Kidney epithelial cell (primary cell): ENCODE measurements around the gene TACR1. TPM values are rescaled to one million over a fixed set of nuclear protein-coding genes. Genes with fewer than 3 reads are reported as not detected.

ENCODE experiments used
- DNase-seq: peaks from one replicate; pipeline ENCODE4 v3.0.0-alpha.2; 2010; ENCODE audit warnings: low read depth
- H3K27me3 ChIP-seq: 2 replicates; pipeline ENCODE4 v1.6.0; 2011; ENCODE audit warnings: low read length; ENCODE audit not compliant: control insufficient read depth, insufficient read depth
- H3K36me3 ChIP-seq: 2 replicates; pipeline ENCODE4 v1.5.1; 2011; ENCODE audit warnings: low read length; ENCODE audit not compliant: control insufficient read depth, insufficient read depth
- H3K4me3 ChIP-seq: 2 replicates; pipeline ENCODE4 v1.5.1; 2011; ENCODE audit warnings: low read depth, mild to moderate bottlenecking, control low read depth, low read length
- total RNA-seq: library from RNA; depleted of rRNA; stranded (reverse); fragments of >200 nt; gene quantifications from 2 replicates; pipeline ENCODE4 v1.2.3, GENCODE V29; 2015
- TF ChIP-seq, protein P1 (sequence below): IDR thresholded peaks from 2 replicates; pipeline ENCODE4 v1.5.1; 2011; ENCODE audit warnings: mild to moderate bottlenecking, moderate library complexity, low read length, control low read depth, inconsistent platforms; ENCODE audit not compliant: insufficient read depth, poor library complexity, severe bottlenecking

Gene TACR1
- total RNA-seq, 1 donor from 2014 or later: not detected

DNA sequence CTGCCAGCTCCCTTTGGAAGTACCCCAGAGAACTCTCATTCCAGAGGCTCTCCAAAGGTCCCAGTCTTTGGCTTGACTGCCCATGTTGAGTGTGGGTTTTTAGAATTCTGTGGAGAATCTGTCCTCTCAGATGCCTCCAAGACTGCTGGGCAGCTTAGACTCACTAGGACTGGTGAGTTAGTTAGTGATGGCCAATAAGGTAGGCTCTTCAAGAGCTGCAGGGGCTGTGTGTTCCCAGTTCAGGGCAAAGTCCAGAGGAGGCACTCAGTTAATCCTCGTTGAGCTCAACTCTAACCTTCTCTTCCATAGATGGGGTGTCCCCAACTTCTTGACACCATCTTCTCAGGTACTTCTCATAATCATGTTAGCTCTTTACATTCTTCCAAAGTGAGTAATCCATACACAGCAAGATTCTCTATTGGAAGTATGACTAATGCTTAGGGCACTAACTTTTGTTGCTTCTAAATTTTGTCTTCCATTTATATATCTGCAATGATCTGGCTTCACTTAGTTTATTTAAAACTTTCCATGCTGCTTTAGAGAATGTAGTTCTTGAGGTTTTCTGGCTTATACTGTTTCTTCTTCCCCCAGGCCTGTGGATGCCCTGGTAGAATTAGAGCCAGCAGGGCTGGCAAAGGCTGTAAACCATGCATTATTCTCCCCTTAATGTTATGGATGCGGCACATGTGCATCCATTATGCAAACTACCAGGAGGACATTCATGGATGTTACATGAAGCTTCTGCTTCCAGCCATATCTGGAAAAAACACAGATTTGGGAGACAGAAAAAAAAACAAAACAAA is 151.9 kb downstream of the TACR1 start:
- TF ChIP-seq, protein P1, sequence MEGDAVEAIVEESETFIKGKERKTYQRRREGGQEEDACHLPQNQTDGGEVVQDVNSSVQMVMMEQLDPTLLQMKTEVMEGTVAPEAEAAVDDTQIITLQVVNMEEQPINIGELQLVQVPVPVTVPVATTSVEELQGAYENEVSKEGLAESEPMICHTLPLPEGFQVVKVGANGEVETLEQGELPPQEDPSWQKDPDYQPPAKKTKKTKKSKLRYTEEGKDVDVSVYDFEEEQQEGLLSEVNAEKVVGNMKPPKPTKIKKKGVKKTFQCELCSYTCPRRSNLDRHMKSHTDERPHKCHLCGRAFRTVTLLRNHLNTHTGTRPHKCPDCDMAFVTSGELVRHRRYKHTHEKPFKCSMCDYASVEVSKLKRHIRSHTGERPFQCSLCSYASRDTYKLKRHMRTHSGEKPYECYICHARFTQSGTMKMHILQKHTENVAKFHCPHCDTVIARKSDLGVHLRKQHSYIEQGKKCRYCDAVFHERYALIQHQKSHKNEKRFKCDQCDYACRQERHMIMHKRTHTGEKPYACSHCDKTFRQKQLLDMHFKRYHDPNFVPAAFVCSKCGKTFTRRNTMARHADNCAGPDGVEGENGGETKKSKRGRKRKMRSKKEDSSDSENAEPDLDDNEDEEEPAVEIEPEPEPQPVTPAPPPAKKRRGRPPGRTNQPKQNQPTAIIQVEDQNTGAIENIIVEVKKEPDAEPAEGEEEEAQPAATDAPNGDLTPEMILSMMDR: no peak
- H3K36me3 ChIP-seq: no peaks in the 10 kb centered on the region
- H3K4me3 ChIP-seq: no peak overlapping the region
- no peaks in the 10 kb centered on the region for H3K27me3 ChIP-seq
- no peak for DNase-seq

DNA sequence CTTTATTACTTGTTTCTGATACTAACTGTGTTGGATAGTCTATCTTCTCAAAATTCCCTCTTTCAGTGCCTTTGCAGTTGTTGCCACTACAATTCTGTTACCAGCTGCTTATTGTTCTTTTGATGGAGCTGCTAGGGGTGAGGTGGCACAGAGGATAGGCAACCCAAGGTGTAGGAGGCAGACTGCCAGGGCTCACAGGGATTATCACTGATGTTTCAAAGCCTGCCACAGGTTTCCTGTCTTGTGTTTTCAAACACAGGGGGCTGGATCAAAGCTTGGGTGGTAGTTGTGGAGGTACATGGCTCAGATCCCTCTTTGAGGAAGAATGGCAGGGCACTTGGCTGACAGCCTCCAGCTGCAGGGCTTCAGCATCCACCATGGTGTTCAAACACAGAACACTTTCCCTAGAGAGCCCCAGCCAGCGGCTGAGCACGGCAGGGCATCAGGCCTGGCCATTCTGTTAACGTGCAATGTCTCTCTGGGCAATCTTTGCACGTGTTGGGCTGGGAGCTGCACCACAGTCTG is 153.7 kb downstream of the TACR1 start:
- TF ChIP-seq, protein P1: no peak
- H3K4me3 ChIP-seq: no peak overlapping the region
- DNase-seq: no peak
- no peaks in the 10 kb centered on the region for H3K36me3 ChIP-seq
- no peaks in the 10 kb centered on the region for H3K27me3 ChIP-seq

DNA sequence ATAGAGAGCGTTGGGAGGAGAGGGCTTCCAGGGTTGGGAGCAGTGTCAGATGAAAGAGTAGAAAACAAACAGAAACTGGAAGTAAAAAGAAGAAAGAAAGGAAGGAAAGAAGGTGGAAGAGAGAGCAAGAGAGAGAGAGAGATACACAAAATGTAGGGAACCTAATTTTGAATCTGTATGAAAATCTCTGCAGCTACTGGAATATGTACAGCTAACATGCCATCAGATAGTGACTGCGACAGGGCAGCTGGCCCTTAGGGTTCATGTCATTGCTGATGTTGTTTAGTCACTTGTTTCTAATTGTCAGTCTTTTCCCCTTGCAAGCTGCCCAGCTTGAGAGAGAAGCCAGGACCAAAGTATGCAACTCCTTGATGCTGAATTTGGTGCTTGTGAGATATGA is 155.0 kb downstream of the TACR1 start:
- Histone ChIP-seq H3K27me3 (no peaks in the 10 kb centered on the region), H3K4me3 (no peak overlapping the region), H3K36me3 (no peaks in the 10 kb centered on the region)
- TF ChIP-seq, protein P1: no peak
- no peak for DNase-seq

DNA sequence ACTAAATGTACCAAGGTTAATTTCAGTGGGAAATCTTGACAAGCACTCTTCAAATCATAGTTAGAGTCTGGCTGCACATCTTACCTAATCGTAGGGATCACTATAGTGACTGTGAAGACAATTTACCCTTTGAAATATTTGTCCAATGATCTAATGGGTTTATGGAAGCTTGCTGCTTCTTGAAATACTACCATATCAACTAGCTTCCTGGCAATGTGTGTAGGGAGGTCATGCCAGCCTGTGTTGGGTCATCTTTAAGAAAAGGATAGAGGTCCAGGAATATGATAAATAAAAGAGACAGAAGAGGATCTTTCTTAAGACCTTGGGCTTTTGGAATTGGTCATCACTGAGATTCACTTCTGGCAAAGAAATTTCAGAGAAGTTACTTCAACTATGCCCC is 156.5 kb downstream of the TACR1 start:
- TF ChIP-seq, protein P1: no peak
- no peaks in the 10 kb centered on the region for H3K27me3 ChIP-seq
- no peak for DNase-seq
- H3K4me3 ChIP-seq: no peak overlapping the region
- H3K36me3 ChIP-seq: no peaks in the 10 kb centered on the region

DNA sequence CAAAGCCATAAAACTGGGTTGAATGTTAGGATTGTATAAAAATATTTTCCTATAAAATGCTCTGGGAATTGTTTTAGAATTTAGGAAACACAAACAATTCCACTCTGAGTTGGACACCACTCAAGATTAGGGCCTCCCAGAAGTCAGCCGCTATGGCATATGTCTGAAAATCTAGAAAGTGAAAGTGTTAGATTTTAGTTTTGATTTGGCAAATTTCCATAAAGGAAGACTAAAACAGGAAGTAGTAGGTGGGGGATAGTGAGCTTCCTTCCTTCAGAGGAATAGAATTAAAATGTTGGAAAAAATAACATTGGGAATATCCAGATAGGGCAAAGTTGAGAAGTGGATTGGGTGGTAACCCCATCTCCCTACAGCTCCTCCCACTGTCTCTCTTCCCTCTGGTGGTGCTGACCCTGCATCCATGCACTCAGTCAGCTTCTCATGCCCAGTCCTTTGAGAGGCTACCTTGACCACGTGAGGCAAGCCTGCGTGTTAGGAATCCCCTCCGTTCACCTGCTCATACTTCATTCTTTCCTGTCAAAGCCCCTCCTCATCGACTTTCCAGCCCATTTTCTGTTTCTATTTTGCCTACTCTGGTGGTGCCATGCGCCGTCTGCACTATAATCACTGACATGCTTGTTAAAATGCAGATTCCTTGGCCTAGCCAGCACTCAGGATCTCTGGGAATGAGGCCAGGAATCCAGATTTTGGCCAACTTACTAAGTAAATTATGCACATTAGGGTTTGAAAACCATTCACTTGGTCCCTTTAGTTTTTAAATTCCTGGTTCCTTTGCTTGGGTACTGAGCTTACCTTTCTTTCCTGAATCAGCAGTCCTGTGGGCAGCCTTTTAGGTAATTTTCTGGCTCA is 157.4 kb downstream of the TACR1 start:
- H3K36me3 ChIP-seq: no peaks in the 10 kb centered on the region
- DNase-seq: no peak
- H3K27me3 ChIP-seq: no peaks in the 10 kb centered on the region
- TF ChIP-seq, protein P1: no peak
- H3K4me3 ChIP-seq: no peak overlapping the region
